HG03095 (cell line): ENCODE results near the gene TEDC1.
"Not testable (repeated sequence)": the region's sequence is repeated elsewhere in the genome, so short reads cannot be mapped to it uniquely, and the experiment has no call there.

ENCODE experiments used
- ATAC-seq: cut with Tn5 transposase; IDR thresholded peaks from one replicate; pipeline ENCODE4 v1.9.1; 2021; ENCODE audit warnings: moderate library complexity; ENCODE audit not compliant: unreplicated experiment

TEDC1 gene

DNA sequence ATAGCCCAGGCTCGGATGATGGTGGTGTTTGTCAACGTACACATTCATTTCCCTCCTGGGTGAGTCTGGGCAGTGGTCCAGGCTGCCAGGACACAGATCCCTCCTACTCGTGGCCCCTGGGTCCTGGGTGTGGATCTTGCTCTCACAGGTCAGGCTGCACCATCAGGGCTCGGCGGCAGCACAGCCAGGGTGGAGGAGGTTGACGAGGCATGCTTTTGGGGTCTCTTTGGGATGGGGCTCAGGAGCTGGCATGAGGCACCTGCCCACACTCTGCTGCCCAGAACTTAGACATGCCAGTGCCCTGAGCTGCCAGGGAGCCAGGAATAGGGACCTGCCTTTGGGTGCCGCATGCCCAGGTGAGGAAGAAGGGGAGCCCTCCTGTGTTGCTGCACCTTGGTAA lies 45.0 kb downstream of the TEDC1 start:
- no peak for ATAC-seq

DNA sequence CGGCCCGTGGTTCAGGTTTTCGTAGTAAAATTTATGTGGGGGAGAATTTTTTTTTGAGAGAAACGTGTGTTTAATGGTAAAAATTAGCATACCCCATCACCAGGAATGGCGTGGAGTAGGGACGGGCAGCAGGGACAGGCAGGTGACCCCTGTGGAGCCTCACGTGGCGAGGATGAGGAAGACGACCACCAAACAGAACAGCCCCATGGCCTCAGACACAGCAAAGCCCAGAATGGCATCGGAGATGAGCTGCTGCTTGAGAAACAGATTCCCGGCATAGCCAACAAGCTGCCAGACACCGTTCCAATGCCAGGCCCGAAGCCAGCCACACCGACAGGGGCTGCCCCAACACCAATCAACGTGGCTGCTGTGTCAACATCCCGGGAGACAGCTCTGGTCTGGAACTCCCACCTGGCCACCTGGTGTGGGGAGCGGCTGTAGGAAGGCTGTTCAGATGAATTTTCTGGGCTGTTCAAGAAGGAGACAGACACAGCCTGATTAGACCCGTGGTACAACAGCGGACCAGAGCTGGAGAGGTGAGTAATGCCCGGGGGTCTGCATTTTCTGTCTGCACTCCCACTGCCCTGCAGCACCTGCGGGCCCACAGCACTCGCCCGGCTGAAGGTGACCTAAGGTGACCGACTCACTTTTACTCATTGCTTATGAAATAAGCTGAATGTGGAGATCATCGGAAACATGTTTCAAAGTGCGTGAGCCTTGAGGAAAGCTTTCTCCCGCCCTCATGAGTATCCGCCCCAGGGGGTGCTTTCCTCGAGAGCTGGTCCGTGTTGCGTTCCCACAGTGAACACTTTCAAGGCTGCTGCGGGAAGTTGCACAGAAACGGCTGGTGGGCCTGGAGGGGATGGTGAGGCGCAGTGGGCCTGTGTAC lies 45.9 kb downstream of the TEDC1 start:
- no peak for ATAC-seq

DNA sequence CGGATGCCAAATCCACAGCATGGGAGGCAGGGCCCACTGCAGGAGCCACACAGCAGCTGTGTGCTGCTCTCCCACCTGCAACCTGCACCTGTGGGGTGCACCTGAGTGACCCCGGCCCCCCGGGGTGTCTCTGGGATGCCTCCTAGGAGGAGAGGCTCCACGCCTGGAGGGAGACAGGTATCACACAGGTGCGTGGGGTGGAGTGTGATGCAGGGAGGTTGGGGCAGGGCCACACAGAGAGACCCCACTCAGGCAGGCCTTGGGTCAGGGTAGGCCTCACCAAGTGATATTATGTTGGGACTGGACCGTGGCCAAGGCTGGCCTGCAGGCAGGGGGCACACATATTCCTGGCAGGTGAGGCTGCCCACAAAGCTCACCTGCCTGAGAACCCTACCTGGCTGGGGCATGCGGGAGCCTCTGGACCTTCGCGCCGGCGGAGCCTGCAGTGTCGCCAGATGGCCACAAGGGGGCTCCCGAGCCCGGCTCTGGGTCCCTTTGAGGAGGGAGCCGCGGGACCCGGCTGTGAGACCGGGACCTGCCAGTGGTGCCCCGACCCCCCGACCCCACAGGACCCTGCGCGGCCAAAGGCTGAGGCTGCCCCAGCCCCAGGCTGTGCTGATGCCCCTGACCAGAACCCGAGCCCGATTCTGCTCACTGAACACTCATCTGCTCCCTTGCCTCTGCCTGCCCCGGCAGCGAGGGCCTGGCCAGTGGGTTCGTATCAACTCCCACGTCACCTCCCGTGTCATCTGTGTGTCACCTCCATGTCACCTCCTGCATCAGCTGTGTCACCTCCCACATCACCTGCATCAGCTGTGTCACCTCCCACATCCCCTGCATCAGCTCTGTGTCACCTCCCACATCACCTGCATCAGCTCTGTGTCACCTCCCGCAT lies 46.8 kb downstream of the TEDC1 start:
- ATAC-seq, result no peak

DNA sequence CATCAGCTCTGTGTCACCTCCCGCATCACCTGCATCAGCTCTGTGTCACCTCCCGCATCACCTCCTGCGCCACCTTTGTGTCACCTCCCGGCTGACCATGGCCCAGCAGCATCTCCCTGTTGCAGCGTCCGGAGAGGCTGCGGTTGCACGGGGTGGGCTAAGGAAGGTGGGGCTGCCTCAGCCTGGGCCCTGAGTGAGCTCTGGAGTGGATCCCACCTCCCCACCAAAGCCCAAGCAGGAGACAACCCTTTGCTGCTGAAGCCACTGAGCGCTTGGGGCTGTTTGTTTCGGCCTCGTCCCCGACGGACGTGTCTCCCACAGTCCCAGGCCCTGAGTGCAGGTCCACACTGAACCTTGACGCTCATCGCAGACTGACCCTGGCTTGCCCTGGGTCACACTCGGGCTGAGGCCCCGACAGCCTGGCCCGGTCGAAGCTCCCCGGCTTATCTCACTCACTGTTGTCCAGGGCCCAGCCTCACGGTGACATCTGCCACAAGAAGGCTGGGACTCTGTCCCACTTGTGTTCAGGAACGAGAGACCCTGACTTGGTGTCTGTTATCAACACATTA lies 47.5 kb downstream of the TEDC1 start:
- no peak for ATAC-seq

DNA sequence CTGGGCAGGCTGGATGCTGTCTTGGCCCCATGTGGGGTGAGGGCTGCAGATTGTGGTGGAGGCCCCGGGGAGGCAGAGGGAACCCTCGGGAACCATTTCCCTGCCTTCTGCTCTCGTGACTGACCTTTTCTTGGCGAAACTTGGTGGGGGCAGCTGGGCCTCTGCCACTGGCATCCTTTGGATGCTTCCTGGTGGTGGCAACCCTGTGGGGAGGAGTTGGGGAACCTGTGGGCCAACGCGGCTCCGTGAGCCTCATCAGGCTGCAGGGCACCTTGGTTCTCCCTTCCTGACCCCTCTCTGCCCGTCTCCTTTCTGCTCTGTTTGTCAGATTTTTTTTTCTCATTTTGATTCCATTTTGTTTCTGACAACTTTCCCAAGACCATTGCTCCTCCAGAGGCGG lies 49.8 kb downstream of the TEDC1 start:
- no peak for ATAC-seq

DNA sequence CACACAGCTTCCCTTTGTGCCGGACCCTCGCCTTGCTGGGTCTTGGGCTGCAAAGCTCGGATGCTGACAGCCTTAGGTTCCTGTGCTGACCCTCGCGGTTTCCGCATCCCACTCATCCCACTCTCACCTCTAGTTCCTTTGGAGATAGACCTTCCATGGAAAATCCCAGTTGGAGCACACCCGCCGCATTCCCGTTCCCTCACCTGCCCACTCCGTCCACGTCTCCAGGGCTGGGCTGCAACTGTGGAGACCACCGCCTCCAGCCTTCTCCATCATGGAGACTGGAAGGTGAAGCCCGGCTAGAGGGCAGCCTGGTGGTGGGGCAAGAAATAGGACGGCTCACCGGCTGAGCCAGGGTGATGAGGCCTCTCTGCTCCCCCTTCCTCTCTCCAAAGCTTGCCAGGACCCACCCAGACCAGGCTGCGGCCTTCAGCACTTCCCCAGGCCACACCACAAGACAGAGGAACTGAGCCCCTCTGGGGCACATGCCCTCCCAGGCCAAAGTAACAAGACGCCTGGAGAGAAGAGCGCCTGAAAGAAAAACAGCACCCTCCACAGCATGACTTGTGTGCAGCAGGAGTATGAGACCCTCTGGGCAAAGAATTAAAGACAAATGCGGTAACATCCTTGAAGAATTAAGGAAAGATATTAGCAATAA lies 50.3 kb downstream of the TEDC1 start:
- ATAC-seq, result no peak

DNA sequence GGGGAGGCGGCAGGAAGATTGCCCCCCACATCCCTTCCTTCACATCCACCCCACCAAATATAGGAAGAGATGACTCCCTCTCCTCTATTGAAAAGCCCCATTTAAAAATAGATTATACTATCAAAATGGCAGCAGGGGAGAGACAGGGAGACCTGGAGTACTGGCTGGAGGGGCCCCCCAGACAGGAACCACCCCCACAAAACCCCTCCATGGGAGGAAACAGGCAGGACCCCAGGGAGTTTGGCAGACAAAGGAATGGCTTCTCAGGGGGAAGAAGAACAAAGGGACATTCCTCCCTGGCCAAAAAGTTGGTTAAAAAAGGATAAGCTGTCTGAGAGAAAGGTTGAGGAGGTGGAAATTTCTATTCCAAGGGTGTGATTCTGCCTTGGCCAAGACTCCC lies 54.6 kb downstream of the TEDC1 start:
- ATAC-seq, result not testable (repeated sequence)

DNA sequence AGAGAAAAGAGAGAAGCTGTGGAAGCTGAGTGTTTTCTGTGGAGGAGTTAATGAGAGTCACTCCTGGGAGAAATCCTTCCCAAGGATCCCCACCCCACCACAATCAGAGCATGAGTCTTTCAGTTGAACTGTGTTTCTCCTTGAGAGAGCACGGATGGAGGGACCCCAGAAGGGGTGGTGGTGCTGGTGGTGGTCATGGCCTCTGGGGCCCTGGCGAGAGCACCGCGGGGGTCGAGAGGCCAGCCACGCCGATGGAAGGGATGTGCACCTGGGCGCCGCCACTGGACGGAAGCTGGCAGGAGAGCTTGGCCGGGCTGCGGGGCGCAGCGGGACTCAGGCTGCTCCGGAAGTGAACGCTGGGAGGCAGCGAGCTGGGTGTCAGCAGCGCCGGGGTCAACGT lies 55.4 kb downstream of the TEDC1 start:
- ATAC-seq, result not testable (repeated sequence)

DNA sequence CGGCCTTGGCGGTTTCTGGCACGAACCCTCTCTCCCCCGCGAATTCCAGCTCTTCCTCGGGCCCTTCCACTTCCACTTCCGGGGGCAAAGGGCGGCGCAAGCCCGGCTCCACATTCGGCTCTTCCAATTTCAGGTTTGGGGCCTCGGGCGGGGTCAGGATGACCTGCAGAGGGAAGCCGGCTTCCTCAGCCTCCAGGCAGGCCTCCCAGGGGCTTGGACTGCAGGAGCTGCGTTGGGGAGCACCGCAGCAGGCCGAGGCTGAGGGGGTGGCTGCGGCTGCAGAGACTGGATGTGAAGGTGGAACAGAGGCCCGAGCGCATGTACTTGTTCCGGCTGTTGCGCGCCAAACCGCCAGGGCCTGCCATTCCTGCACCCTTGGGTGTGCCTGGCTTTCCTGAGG lies 56.0 kb downstream of the TEDC1 start:
- ATAC-seq, result not testable (repeated sequence)

DNA sequence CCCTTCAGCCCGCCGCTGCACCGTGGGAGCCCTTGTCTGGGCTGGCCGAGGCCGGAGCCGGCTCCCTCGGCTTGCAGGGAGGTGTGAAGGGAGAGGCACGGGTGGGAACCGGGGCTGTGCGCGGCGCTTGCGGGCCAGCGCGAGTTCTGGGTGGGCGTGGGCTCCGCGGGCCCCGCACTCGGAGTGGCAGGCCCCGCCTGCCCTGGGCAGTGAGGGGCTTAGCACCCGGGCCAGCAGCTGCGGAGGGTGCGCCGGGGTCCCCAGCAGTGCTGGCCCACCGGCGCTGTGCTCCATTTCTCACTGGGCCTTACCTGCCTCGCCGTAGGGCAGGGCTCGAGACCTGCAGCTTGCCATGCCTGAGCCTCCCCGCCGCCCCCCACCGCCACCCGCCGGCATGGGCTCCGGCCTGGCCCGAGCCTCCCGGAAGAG lies 56.7 kb downstream of the TEDC1 start:
- ATAC-seq, result no peak
